GM19397 (cell line): Measurements from ENCODE around the gene PRPF38B.
A peak's percentile ranks its signal among the peaks of the same experiment; 100 is the strongest.
"Not testable (repeated sequence)": the region's sequence is repeated elsewhere in the genome, so short reads cannot be mapped to it uniquely, and the experiment has no call there.

Experiments
- ATAC-seq: cut with Tn5 transposase; IDR thresholded peaks from one replicate; pipeline ENCODE4 v1.9.1; 2021; ENCODE audit warnings: mild to moderate bottlenecking, moderate library complexity; ENCODE audit not compliant: unreplicated experiment

PRPF38B gene

DNA sequence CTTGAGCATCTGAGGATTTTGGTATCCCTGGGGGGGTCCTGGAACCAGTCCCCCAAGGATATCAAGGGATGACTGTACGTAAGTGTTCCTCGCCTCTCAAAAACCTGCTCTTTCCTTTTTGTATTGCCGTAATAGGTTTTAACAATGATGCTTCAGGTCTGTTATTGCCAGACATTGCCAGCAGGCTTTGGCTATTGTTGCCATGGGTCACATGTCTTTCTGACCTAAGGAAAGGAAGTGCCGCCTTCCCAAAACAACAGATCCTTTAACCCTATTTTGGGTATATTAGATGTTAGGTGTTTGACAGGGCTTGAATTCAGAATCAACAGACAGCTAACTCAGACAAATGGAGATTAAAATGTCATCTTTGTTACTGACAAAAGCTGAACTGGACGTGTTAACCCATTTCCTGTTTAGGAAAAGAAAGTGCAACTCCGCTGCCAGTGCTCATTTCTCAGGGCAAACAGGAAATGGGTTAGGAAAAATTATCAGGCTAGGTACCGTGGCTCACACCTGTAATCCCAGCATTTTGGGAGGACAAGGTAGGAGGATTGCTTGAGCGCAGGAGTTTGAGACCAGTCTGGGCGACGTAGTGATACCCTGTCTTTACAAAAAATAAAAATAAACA lies 12.4 kb upstream of the PRPF38B start:
- no peak for ATAC-seq

DNA sequence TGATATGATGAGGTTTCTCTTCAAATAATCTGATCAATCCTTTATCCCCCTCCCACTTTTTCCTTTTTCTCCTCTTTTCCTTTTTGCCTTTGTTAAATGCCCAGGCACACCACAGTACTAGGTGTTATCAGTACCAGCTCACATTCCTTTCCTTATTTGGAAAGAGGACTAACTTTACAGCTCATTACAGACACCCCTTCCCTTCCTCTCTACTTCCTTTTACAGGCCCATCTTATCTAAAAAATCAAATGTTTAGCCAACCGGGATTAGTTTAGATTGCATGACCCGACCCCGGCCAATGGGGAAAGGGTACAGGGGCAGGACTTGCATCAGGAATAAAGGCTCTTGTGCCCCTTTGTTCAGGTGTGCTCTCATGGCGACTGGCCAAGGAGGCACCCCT lies 10.4 kb upstream of the PRPF38B start:
- ATAC-seq = not testable (repeated sequence)

DNA sequence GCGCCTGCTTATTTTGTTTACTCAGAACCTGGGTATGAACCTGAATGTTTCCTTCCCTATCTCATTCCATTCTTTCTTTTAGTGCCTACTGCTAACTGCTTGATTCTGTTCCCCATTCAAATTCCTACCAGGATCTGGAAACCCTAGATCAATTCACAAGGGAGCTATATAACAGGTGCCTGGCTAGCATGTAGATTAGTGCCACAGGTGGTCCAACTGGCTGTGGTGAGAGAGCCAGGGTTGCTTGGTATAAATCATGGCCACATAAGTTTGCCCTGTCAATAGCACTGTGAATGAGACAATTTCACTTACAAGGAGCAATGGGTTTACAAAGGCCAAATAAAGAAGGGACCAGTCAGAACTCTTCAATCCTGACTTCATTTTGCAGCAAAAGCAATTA lies 6.6 kb upstream of the PRPF38B start:
- ATAC-seq = no peak

DNA sequence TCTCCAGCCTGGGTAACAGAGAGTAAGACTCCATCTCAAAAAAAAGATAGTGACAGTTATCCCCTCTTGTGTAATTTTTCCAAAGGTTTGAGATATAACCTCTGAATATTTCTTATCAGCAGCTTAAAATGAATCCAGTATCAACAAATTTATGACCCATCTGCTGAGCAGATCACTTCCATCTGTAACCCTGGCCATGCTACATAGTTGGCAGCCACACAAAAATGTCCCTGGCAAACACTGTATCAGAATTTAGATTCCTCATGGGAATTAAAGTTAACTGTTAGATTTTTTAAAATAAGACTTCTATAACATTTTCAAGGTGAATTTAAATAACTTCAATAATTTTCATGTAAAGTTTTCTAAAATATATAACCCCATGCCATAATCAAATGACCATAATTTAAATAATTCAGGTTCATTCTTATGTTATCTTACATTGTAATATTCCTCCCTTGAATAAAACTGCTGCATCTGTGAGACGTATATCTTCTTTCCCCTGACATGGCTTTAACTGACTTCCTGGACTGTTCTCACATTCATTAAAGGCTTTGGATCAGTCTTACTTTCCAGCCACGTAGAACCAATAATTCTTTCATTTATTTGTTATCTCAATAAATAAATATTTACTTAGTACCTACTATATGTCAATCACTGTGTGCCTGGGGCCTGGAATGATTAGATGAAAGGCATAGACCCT lies 5.3 kb upstream of the PRPF38B start:
- ATAC-seq = no peak

DNA sequence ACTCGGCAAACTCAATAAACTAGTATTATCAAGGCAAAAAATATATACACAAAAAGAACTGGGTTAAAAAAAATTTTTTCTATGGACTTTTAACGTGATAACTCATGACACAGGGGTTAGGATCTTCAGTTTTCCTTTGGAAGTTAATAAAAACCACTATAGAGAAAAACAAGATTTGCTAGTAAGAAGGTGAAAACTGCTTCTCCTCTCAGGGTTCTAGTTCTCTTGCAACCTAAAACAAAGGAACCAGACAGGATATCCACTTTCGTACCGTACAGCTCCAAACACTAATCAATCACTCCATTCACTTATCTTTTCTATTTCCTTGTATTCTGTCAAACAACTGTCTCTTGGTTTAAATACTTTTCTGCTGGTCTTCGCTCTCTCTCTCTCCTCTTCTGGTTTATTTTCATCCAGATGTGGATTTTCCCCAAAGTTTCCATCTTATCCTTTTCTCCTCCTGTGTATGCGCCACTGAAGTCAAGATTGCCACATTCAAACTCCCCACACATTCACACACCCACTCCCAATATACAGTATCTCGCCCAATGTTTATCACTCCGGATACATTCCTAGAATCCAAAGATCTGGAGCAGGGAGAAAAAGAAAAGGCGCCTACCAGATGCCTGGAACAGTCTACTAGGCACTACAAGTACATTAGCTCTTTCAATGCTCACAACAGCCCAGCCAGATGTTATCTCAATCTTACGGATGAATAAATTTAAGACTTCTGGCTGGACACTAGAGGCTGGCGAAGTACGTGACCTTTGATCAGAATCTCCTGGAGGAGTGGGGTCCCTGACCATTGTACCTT lies 775 bp upstream of the PRPF38B start:
- no peak for ATAC-seq

DNA sequence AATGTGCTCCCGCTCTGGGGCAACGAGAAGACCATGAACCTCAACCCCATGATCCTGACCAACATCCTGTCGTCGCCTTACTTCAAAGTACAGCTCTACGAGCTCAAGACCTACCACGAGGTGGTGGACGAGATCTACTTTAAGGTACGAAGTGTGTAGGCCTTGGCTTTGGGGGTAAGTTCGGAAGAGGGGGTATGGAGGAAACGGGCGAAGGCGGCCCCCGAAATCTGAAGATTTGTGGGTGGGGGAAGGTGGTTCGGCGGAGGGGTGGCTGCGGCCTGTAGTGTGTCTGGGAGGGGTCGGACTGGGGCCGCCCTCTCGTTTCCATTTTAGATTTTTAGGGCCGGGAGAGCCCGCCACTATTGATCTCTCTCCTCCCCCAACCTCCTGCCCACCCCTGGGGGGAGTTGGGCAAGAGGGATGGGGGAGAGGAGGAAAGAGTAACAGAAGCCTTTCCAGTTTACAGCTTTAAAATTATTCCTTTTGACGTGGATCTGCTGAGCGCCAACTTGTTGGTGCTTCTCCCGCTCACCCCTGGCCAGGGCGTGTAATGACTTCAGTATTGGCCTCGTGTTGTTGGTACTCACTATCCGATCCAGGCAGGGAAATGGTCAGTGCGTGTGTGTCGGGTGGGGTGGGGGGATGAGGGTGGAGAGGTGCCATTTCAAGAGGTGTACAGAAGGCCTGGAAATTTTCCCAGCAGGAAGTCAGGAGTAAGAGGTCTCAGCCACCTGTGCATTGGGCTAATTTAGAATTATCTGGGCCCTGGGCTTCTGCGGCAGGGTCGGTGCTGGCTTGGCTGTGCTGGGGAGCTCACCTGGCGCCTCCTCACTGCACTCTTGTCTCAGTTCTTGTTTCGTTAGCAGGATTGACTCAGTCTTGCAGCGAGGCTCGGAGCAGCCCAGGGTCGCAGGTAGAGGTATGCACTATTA lies 880 bp downstream of the PRPF38B start:
- ATAC-seq = peak; percentile 52

DNA sequence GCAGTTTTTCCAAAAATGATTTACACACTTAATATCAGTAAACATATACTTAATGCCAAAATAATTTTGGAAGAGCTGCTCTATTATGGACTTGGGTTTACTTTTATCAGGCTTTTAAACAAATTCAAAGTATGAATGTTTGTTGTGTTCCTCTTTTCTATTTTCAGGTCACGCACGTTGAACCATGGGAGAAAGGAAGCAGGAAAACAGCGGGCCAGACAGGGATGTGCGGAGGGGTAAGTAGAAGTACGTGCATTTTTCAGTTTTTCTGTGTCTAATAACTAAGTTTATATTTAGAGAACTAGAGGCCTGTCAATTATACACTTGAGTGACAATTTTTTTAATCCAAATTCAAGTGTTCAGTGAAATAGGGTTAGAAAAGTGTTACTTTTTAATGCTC lies 3.4 kb downstream of the PRPF38B start:
- ATAC-seq = no peak

DNA sequence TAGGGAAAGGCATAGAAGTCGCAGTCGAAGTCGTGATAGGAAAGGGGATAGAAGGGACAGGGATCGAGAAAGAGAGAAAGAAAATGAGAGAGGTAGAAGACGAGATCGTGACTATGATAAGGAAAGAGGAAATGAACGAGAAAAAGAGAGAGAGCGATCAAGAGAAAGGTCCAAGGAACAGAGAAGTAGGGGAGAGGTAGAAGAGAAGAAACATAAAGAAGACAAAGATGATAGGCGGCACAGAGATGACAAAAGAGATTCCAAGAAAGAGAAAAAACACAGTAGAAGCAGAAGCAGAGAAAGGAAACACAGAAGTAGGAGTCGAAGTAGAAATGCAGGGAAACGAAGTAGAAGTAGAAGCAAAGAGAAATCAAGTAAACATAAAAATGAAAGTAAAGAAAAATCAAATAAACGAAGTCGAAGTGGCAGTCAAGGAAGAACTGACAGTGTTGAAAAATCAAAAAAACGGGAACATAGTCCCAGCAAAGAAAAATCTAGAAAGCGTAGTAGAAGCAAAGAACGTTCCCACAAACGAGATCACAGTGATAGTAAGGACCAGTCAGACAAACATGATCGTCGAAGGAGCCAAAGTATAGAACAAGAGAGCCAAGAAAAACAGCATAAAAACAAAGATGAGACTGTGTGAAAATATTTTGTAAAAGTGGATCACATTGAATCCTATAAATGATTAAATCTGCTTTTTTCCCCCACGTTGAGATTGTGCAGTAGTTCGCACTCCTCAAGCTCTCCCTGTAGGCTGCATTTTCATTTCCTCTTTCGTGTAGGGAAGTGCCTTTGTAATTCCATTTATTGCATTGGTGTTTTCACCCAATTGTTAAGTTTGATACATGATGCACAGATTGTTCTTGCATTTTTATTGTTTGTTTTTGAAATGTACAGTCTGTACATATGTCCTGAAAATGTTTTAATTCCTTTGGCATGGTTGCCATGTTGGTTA lies 7.5 kb downstream of the PRPF38B start:
- no peak for ATAC-seq

DNA sequence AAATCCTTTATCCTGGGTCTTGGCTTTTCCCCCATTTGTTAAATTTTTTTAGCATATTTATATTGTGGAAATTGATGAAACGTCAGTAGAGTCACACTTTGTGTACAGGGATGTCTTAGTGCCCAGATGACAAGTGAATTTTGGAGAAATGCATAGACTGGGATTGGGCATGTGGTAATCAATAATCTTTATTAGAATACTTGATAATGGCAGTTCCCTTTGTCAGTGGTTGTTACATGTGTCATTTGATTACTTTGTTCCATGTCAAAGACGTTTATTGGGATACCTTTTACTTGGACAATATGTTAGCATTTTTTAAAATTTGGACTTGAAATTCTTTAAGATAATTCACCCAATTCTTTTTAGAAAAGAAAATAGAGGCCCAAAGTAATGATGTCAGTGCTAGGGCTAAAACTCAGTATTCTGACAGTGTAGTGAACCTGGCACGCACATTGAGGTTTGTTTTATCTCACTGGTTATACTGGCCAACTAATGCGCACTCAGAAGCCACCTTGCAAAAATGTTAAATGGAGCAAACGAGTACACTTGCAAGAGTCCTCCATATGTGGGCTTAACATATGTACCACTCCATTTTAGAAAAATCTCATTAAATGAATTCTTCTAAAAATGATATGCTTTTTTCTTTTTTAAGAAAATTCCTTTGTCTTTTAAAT lies 9.2 kb downstream of the PRPF38B start:
- ATAC-seq = no peak

DNA sequence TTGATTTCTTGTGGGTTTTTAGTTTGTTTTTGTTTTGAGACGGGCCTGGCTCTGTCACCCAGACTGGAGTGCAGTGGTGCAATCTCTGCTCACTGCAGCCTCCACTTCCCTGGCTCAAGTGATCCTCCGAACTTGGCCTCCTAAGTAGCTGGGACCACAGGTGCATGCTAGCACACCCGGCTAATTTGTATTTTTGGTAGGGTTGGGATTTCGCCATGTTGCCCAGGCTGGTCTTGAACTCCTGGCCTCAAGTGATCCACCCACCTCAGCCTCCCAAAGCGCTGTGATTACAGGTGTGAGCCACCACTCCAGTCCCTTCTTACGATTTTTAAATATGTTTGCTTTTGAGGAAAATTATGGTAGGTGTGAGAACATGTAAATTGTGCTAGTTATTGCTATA lies 10.0 kb downstream of the PRPF38B start:
- not testable (repeated sequence) for ATAC-seq

DNA sequence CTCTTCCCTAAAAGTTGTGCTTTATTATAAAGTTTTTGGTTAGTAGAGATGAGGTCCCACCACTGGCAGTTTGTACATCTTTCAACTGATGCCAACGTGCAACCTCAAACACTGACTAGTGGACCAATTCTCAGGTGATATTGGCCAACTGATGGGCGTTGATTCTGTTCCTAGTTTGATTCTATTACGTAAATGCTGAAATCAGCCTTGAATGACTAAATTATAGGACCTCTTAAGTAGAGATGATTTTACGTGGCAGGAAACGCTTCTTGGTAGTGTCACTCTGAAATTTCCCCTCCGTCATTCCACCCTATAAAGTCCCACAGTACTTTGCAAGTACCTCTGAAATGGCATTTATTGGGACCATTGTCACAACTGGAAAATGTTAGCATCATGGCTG lies 11.8 kb downstream of the PRPF38B start:
- ATAC-seq = no peak

DNA sequence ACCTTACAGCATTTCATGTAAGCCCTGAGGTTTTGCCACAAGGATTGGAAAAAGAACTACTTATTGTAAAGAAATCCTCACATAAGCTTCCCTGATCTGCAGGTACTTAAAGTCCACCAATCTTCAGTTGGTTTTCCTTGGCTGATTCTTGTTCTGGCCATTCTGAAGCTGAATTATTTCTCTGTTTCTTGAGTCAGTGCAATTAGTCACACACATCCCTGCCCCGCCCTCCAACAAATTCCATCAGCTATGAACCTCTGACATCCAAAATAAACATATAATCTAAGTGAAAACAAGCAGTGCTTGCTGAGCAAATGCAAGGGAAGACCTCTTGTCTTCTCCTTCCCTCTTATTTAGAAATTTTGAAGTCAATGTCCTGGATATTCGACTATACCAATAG lies 12.4 kb downstream of the PRPF38B start:
- ATAC-seq = no peak

DNA sequence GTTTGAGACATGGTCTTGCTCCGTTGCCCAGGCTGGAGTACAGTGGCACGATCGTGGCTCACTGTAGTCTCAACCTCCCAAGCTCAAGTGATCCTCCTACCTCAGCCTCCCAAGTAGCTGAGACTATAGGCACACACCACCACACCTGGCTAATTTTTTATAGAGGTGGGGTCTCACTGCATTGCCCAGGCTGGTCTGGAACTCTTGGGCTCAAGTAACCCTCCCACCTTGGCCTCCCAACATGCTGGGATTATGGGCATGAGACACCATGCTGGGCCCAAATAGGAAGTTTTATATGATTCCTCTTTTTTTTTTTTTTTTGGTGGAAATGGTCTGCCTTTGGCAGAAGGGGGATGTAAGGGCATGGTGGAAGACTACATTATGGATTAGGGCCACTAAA lies 14.5 kb downstream of the PRPF38B start:
- no peak for ATAC-seq

DNA sequence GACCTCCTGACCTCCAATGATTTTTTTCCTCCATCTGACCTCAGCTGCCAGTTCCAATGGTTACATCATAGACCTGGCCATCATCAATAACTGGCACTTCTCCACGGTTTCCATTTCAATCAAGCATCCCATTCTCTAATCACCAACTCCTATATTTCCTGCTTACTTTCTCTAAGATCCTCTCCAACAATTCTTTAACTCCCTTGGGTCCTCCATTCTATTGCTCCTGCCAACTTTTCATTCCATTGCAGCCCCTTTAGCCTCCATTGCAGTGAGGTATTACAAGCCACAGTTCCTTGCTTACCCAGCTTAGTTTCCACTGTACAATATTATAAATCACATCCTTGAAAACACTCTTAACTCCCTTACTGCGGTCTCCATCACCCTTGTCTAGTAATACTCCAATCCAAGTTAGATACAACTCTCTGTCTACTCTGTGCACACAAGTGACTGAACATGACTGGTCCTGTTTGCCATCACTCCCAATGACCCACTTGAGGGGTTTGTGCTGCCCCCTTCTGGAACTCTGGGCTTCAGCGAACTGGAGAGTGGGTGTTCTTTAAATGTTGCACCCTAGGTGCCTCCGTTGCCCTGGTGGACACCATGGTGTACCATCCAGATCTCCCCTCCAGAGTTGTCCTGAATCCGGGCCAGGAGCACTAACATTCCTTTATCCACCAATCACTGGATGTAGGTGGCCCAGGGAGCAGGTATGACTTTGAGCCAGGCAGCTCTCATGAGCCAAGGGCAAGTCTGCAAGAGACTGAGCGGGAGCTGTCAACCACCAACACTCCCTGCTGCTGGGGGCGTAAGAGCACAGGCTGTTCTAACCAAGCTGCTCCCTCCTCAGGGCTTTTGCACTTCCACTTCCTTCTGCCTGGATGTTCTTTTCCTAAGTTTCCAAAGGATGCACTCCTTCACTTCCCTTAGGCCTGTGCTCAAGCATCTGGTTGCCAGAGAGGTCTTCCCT lies 16.9 kb downstream of the PRPF38B start:
- ATAC-seq = no peak

DNA sequence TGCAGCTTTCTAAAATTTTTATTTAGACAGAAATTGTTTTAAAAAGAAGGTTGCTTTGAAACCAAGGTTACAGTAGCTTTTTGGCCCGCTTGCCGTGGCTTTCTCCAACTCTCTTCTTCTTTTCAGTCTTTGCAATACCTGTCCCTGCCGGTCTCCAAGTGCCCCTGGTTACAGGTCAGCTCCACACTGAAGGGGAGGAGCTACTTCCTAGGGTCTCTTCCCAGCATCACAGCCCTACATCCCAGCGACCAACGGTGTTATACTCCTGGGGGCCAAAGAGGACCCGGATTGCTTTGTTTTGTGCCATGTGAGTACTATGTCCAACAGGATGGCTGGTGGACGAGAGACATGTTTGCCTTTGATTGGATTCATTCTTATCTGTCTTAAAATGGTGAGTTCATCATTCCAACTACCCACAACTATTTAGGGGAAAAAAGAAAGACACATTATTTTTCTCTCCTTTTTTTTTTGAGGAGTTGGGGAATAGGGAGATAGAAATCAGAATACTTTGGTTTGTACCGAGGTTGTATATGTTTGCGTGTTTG lies 20.6 kb downstream of the PRPF38B start, which contains the start of gene FNDC7:
TSS of gene FNDC7 (plus strand) at position 303 of the 545 bp plus-strand sequence. CDS start at position 329, 26 bp downstream.
- no peak for ATAC-seq

DNA sequence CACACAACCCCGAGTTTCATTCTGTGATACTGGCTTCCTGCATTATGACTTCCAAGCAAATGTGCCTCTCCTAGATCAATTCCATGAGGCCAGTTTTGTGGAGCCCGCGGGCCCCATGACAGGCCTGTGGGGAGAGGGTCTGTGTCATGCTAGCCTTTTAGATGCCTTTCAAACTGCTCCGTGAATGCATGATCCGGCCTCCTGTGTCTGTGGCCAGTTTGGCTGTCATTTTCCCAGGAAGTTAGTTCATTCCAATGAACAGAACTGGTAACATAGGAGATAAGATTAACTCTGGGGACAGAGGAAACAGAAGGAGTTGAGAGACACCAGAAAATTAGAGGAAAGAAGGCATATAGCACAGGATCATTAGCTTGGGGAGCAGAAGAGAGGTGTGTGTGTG lies 23.8 kb downstream of the PRPF38B start:
- no peak for ATAC-seq

DNA sequence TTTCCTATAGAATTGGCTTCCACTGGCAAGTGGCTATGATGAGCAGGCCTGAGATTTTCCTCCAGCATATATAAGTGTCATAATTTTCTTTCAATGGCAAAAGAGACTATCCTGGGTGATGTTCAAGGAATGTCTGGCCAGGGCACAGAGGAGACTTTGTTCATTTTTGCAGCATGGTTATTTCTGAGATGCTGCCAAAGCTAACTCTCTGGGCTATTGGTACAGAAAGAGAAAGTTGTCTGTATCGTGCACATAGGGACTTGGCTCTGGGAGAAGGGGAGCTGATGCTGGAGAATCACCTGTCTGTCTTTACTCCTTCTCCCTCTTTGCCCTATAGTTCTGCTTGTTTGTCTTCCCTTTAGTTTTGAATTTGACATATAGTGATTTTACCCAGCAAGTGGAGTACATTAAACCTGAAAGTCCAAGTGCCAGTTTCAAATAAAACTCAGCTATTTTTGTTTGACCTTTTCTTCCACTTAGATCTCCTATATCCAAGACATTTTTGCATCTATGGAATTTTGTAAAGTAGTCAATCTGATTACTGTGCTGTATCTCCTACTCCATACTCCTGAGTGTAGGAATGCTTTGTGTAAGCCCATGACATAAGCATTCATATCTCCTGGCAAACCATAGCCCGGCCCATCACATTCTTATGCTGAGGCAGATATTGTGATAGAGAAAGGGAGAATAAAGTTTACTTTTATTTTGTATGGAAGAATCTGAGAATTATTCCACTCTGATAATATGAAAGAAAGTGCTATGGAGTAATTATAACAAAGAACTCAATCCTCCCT lies 24.5 kb downstream of the PRPF38B start:
- ATAC-seq = no peak
